Measurements from ENCODE around the gene CRAMP1.

CRAMP1 gene

GRCh38 chr16:1643521-1643920, 31.4 kb downstream of the CRAMP1 start:
- DNase-seq (ENCODE audit: low read depth in 1 of 2, low spot score in 1 of 2), result no peak
- H3K4me3 ChIP-seq (replicated peaks; ENCODE audit: insufficient read depth, low read length), result no peak overlapping the region
- TF ChIP-seq POLR2AphosphoS5 (IDR thresholded peaks at IDR 0.05; ENCODE audit: low read depth) (no peak), GABPA (IDR thresholded peaks at IDR 0.05; ENCODE audit: low read depth) (no peak), CTCF (IDR thresholded peaks at IDR 0.05; ENCODE audit: insufficient read depth, low read length) (no peak), SPI1 (IDR thresholded peaks at IDR 0.05; ENCODE audit: borderline replicate concordance, low read depth) (no peak)
- TF ChIP-seq, protein P1, sequence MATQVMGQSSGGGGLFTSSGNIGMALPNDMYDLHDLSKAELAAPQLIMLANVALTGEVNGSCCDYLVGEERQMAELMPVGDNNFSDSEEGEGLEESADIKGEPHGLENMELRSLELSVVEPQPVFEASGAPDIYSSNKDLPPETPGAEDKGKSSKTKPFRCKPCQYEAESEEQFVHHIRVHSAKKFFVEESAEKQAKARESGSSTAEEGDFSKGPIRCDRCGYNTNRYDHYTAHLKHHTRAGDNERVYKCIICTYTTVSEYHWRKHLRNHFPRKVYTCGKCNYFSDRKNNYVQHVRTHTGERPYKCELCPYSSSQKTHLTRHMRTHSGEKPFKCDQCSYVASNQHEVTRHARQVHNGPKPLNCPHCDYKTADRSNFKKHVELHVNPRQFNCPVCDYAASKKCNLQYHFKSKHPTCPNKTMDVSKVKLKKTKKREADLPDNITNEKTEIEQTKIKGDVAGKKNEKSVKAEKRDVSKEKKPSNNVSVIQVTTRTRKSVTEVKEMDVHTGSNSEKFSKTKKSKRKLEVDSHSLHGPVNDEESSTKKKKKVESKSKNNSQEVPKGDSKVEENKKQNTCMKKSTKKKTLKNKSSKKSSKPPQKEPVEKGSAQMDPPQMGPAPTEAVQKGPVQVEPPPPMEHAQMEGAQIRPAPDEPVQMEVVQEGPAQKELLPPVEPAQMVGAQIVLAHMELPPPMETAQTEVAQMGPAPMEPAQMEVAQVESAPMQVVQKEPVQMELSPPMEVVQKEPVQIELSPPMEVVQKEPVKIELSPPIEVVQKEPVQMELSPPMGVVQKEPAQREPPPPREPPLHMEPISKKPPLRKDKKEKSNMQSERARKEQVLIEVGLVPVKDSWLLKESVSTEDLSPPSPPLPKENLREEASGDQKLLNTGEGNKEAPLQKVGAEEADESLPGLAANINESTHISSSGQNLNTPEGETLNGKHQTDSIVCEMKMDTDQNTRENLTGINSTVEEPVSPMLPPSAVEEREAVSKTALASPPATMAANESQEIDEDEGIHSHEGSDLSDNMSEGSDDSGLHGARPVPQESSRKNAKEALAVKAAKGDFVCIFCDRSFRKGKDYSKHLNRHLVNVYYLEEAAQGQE (IDR thresholded peaks at IDR 0.05; ENCODE audit: insufficient replicate concordance, low read depth), result no peak
- no peaks in the 10 kb centered on the region for H3K27me3 ChIP-seq (ENCODE audit: insufficient read depth, poor library complexity, severe bottlenecking)
- H3K27ac ChIP-seq (replicated peaks), result no peak overlapping the region

GRCh38 chr16:1645914-1646525, 33.9 kb downstream of the CRAMP1 start:
- Histone ChIP-seq H3K4me3 (replicated peaks; ENCODE audit: insufficient read depth, low read length) (no peak overlapping the region), H3K27me3 (ENCODE audit: insufficient read depth, poor library complexity, severe bottlenecking) (no peaks in the 10 kb centered on the region), H3K27ac (replicated peaks) (peak overlapping the region; percentile 90)
- peak; percentile 55 to 84 for DNase-seq (ENCODE audit: low read depth in 1 of 2, low spot score in 1 of 2)
- TF ChIP-seq POLR2AphosphoS5 (IDR thresholded peaks at IDR 0.05; ENCODE audit: low read depth) (no peak; the same call in 1 of the 2 replicates), SPI1 (IDR thresholded peaks at IDR 0.05; ENCODE audit: borderline replicate concordance, low read depth) (no peak), GABPA (IDR thresholded peaks at IDR 0.05; ENCODE audit: low read depth) (no peak), CTCF (IDR thresholded peaks at IDR 0.05; ENCODE audit: insufficient read depth, low read length) (no peak)
- TF ChIP-seq, protein P1 (IDR thresholded peaks at IDR 0.05; ENCODE audit: insufficient replicate concordance, low read depth), result no peak

- no peaks in the 10 kb centered on the region for H3K27me3 ChIP-seq (ENCODE audit: insufficient read depth, poor library complexity, severe bottlenecking)
- peak; percentile 63 to 66 for DNase-seq (ENCODE audit: low read depth in 1 of 2, low spot score in 1 of 2)
- peak; percentile 80 for TF ChIP-seq POLR2AphosphoS5 (IDR thresholded peaks at IDR 0.05; ENCODE audit: low read depth)
- TF ChIP-seq SPI1 (IDR thresholded peaks at IDR 0.05; ENCODE audit: borderline replicate concordance, low read depth), result peak; percentile 98
- TF ChIP-seq GABPA (IDR thresholded peaks at IDR 0.05; ENCODE audit: low read depth), result peak; percentile 40; the same call in 1 of the 2 replicates
- TF ChIP-seq, protein P1 (IDR thresholded peaks at IDR 0.05; ENCODE audit: insufficient replicate concordance, low read depth), result no peak
- TF ChIP-seq CTCF (IDR thresholded peaks at IDR 0.05; ENCODE audit: insufficient read depth, low read length), result no peak
These were observed 35.7 kb downstream of the CRAMP1 start for GRCh38 chr16:1647856-1648255.

More at GRCh38 chr16:1647856-1648255, 35.7 kb downstream of the CRAMP1 start:
- Histone ChIP-seq H3K27ac (replicated peaks) (peak overlapping the region; percentile 90), H3K4me3 (replicated peaks; ENCODE audit: insufficient read depth, low read length) (no peak overlapping the region)

All from HL-60 (cell line).